ENCODE results near the gene LRP2. TPM values are rescaled to one million over a fixed set of nuclear protein-coding genes. Genes with fewer than 3 reads are reported as not detected.

The LRP2 gene
- total RNA-seq, 1 donor from 2014 or later = not detected

DNA sequence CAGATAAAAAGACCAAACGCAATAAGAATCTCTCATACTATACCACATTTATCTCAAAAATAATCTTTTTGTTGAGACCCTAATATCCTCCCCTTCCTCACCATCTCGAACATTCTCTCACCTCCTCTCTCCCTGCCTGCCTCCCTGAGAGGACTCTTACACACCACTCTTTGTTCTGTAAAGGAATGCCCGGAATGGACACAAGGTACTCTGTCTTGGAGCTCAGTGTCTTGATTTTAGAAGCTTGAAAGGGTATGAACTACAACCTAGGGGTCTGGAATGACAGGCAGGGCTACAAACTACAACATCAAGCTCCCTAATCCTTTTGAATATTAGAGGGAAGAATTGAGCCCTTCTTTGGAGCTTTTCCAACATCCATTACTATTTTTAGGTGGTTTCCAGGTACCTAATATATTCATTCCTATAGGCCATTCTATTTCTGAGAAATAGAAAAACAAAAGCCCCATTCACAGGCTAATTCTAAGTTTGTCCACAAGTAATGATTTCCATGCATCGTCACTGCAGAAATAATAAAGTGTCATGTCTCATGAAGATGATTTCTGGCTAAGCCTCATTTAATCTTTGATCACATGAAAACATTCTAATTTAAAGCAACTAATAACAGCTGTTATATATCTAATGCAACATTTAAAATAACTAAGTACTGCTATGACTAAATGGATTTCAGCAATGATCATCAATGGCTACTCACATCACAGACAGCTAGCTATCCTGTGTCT lies 60.6 kb downstream of the LRP2 start:
- no peaks in the 10 kb centered on the region for H3K4me1 Mint-ChIP-seq (ENCODE audit: low read depth, unreplicated experiment)
- no peak overlapping the region for H3K27ac Mint-ChIP-seq (ENCODE audit: unreplicated experiment)
- no peaks in the 10 kb centered on the region for H3K36me3 Mint-ChIP-seq (ENCODE audit: unreplicated experiment)
- H3K9me3 Mint-ChIP-seq (ENCODE audit: unreplicated experiment) = no peaks in the 10 kb centered on the region
- no peaks in the 10 kb centered on the region for H3K27me3 Mint-ChIP-seq (ENCODE audit: unreplicated experiment)
- DNase-seq = no peak
- TF ChIP-seq, protein P1, sequence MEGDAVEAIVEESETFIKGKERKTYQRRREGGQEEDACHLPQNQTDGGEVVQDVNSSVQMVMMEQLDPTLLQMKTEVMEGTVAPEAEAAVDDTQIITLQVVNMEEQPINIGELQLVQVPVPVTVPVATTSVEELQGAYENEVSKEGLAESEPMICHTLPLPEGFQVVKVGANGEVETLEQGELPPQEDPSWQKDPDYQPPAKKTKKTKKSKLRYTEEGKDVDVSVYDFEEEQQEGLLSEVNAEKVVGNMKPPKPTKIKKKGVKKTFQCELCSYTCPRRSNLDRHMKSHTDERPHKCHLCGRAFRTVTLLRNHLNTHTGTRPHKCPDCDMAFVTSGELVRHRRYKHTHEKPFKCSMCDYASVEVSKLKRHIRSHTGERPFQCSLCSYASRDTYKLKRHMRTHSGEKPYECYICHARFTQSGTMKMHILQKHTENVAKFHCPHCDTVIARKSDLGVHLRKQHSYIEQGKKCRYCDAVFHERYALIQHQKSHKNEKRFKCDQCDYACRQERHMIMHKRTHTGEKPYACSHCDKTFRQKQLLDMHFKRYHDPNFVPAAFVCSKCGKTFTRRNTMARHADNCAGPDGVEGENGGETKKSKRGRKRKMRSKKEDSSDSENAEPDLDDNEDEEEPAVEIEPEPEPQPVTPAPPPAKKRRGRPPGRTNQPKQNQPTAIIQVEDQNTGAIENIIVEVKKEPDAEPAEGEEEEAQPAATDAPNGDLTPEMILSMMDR (IDR thresholded peaks at IDR 0.05; ENCODE audit: partially characterized antibody, unreplicated experiment) = no peak
- no peak overlapping the region for H3K4me3 Mint-ChIP-seq (ENCODE audit: unreplicated experiment)

DNA sequence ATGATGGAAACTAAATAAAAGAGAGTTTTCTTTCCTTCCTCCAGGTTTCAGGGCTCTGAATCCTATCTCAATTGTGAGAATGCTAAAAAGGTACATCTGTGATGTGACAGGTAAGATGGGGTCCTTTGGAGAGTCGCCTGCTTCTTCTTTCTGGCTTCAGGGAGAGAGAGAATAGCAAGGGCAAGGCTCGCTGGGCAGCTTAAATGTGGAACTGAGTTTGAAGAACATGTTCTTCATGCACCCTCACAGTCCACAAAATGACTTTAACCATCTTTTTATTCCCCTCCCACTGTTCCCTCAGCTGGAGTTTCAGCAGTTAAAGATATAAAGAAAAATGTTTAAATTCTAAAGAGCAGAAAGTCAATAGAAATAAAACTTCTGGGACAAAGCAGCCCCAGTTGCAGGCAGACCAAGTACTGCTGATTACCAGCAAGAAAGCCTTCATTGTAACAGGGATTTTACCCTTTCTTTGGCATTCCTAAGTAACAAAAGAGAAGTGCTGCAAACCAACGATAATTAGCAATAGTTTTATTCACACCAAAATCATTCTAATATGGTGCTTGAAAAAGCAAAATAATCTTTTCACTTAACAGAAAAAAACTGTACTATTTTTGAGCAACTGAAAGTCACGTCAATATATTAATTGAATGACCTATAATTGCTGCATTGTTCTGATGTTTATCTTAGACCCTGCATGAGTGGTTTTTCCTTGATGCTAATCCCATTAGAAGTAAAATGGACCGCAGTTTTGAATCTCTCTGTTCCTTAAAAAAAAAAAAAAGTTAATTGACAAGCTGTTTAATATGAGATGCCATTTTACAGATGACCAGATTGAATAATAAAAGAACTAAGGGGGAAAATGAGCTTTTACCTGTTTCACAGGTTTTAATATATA lies 61.5 kb downstream of the LRP2 start:
- H3K9me3 Mint-ChIP-seq (ENCODE audit: unreplicated experiment) = no peaks in the 10 kb centered on the region
- H3K27me3 Mint-ChIP-seq (ENCODE audit: unreplicated experiment) = no peaks in the 10 kb centered on the region
- TF ChIP-seq, protein P1 (IDR thresholded peaks at IDR 0.05; ENCODE audit: partially characterized antibody, unreplicated experiment) = no peak
- H3K27ac Mint-ChIP-seq (ENCODE audit: unreplicated experiment) = no peak overlapping the region
- DNase-seq = no peak
- H3K4me1 Mint-ChIP-seq (ENCODE audit: low read depth, unreplicated experiment) = no peaks in the 10 kb centered on the region
- H3K4me3 Mint-ChIP-seq (ENCODE audit: unreplicated experiment) = no peak overlapping the region
- no peaks in the 10 kb centered on the region for H3K36me3 Mint-ChIP-seq (ENCODE audit: unreplicated experiment)

DNA sequence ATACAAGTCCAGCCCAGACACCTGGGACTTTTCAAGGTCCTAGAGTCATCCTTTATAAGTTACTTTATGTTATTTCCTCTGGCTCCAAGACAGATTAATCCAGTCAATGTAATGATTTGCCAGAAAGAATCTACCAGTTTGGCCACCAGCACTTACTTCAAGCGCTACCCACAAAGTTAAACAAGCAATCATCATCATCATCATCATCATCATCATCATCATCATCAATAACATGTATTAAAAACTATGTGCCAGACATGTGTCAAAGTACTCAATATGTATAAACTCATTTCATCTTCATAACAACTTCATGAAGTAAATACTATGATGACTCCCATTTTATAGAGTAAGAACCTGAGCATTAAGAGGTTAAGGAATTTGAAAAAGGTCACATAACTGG lies 64.3 kb downstream of the LRP2 start:
- Mint-ChIP-seq H3K27me3 (ENCODE audit: unreplicated experiment) (no peaks in the 10 kb centered on the region), H3K4me1 (ENCODE audit: low read depth, unreplicated experiment) (no peaks in the 10 kb centered on the region), H3K27ac (ENCODE audit: unreplicated experiment) (no peak overlapping the region), H3K9me3 (ENCODE audit: unreplicated experiment) (no peaks in the 10 kb centered on the region), H3K36me3 (ENCODE audit: unreplicated experiment) (no peaks in the 10 kb centered on the region), H3K4me3 (ENCODE audit: unreplicated experiment) (no peak overlapping the region)
- DNase-seq = no peak
- TF ChIP-seq, protein P1 (IDR thresholded peaks at IDR 0.05; ENCODE audit: partially characterized antibody, unreplicated experiment) = no peak

DNA sequence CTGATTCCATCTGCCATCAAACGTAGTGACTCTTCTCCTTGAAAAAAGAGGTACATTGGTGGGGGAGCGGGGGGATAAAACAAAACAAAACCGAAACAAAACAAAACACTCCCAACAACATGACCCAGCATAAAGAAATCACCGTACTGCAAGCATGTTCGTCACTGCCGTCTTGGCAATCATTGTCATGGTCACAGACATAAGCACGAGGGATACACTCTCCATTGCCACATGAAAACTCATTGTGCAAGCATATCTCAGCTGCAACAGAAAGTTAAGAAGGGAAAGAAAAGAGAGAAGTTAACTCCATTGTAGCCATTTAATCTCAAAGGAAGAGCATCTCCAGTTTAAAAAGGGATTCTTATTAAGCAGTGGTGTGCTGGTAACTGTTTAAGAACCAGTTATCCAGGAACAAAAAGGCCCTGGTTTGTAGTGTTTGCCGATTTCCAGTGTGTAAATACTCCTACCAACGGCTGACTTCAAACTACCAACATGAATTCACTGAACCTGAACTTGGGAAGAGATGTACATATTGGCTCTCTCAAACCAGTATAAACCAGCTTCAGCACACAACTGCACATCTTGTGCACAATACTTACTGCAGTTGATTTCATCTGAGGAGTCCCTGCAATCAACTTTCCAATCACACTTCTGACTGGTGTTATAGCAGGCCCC lies 68.2 kb downstream of the LRP2 start:
- DNase-seq = no peak
- no peaks in the 10 kb centered on the region for H3K9me3 Mint-ChIP-seq (ENCODE audit: unreplicated experiment)
- no peak overlapping the region for H3K4me3 Mint-ChIP-seq (ENCODE audit: unreplicated experiment)
- H3K27me3 Mint-ChIP-seq (ENCODE audit: unreplicated experiment) = no peaks in the 10 kb centered on the region
- H3K27ac Mint-ChIP-seq (ENCODE audit: unreplicated experiment) = no peak overlapping the region
- H3K36me3 Mint-ChIP-seq (ENCODE audit: unreplicated experiment) = no peaks in the 10 kb centered on the region
- TF ChIP-seq, protein P1 (IDR thresholded peaks at IDR 0.05; ENCODE audit: partially characterized antibody, unreplicated experiment) = no peak
- H3K4me1 Mint-ChIP-seq (ENCODE audit: low read depth, unreplicated experiment) = no peaks in the 10 kb centered on the region
